IPS-NIHi7 (cell line): ENCODE measurements around the gene NDST1.
A peak's percentile ranks its signal among the peaks of the same experiment; 100 is the strongest.

ENCODE experiments used
- DNase-seq: peaks from one replicate; pipeline ENCODE4 v3.0.0; 2012; ENCODE audit warnings: mixed read lengths; ENCODE audit errors: extremely low spot score

The NDST1 gene

GRCh38 chr5:150587856-150588595, 80.1 kb downstream of the NDST1 start:
- no peak for DNase-seq

DNA sequence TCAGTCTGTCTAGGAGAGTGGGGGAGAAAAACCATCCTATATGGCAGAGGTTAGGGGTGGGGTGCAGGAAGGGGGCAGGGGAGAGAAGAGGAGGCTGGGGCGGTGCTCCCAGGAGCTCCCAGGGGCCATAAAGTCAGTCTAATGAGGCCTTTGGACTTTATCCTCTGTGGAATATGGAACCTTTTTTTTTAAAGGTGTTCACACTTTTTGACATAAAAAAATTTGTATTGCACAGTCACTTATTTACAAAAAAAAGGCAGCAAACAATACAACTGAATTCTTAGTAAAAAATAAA, 80.6 kb downstream of the NDST1 start:
- DNase-seq = no peak

- DNase-seq = peak; percentile 66
Measured at GRCh38 chr5:150589862-150590601, 82.1 kb downstream of the NDST1 start.

DNA sequence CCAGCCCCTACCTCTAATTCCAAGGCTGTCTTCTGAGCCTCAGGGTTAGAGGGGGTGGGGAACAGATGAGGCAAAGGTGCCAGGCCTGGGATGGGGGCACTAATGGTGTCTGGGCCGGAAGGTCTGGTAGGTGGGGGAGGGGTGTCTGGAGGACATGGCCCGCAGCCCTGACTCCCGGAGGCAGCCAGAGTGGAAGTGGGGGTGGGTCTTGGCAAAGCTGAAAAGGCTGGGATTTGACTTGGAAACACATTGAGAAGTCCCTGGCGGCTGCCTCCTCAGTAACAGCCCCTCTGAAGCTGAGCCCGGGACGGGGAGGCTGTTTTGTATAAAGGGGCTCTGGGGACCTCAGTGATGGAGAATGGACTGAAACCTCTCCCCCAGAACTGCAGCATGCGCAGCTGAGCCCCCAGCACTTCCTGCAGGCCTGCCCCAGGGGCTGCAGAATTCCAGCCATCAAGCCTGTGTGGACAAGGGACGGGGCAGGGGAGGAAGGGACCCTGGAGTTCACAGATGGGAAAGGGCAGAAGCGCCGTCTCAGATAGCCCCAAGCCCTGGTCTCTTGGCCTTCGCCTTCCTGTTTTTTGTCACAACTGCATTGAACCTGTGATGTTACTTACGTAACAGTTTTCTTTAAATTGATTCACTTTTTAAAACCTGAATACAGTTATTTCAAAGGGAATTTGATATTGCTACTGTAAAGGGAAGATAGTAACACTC, 83.2 kb downstream of the NDST1 start:
- no peak for DNase-seq

GRCh38 chr5:150593593-150593992, 85.7 kb downstream of the NDST1 start:
- DNase-seq = no peak

- DNase-seq = no peak
Measured at GRCh38 chr5:150593996-150594395, 86.1 kb downstream of the NDST1 start.

DNA sequence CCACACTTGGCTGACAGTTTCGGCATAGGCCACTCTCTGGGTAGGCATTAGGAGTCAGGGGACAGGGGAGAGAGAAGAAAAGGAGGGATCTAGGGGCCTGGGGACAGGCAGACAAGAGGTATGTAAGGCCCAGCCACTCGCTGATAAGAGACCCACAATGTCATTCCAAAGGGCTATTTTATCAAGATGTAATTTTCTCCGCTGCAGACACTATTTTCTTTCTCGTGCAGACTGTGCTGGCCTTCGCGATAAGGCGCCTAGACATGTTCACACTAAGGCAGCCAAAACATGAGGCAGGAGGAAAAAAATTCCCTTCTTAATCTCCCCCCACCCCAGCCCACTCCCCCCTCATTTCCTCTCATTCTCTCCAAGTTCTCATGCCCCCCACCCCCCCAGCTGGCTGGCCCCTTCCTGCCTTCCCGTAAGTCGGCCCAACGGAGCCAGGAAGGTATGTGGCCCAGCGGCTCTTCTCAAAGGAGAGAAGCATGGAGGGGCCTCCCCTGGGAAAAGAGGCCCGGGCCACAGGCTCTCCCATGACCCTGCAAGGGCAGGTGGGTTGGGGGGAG, 87.6 kb downstream of the NDST1 start:
- no peak for DNase-seq

- DNase-seq = no peak
Measured at GRCh38 chr5:150596313-150596712, 88.4 kb downstream of the NDST1 start.

- no peak for DNase-seq
Measured at GRCh38 chr5:150596826-150597225, 88.9 kb downstream of the NDST1 start.

GRCh38 chr5:150598006-150598405, 90.1 kb downstream of the NDST1 start:
- no peak for DNase-seq

DNA sequence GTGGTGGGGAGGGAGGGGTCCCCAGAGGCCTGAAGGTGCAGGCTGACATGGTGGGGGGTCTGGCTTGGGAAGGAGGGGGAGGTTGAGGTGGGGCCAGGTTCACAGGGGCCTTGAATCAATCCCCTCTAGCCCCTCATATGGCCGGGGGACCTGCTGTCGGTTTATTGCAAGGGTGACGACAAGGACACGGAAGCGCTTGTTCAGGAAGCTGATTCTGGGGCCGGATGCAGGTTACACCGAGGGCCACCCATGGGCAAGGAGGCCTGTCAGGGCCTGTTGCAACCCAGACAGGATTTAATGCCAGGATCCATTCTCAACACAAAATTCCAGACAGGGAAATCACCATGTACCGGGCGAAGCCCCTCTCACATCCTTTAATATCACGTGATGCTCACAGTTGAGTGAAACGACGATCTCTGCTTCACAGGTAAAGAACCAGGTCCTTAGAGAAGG, 90.9 kb downstream of the NDST1 start:
- DNase-seq = no peak

DNA sequence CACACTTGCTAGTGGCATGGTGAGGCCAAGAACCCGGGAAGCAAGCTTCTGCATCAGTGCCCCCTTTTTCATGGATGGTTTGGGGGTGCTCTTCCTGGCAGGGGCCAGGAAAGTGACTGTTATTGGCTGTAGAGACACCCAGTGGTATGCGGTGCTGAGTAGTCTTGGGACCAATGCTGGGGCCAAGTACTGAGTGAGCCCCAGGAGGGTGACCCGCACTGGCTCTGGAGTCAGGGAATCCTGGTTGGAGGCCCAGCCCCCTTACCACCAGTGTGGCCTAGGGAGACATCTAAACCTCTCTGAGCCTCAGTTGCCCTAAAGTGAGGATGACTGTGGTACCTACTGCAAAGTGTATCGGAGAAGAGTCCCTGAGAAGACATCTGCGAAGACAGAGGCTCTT, 91.3 kb downstream of the NDST1 start:
- DNase-seq = no peak

GRCh38 chr5:150599917-150600511, 92.1 kb downstream of the NDST1 start:
- no peak for DNase-seq

GRCh38 chr5:150600616-150601490, 92.9 kb downstream of the NDST1 start:
- DNase-seq = no peak

GRCh38 chr5:150601491-150602345, 93.8 kb downstream of the NDST1 start:
- no peak for DNase-seq

DNA sequence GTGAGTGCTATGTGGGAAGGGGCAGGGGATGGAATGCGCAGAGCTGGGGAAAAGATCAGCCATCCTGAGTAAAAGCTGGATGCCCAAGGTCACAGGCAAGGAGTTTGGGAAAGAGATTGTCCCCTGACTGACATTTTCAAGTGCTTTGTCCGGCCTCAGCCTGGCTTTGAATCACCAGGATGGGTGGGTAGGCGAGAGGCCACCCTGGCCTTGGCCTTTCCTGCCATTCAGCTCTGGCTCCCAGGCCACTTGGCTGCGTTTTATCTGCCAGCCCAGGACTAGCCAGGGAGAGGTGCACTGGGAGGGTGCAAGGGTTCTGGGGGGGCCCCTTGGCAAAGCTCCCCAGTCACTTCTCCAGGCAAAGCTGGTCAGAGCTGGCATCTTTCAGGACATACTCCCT, 95.1 kb downstream of the NDST1 start:
- no peak for DNase-seq

- DNase-seq = no peak
Measured at GRCh38 chr5:150603491-150603890, 95.6 kb downstream of the NDST1 start.

DNA sequence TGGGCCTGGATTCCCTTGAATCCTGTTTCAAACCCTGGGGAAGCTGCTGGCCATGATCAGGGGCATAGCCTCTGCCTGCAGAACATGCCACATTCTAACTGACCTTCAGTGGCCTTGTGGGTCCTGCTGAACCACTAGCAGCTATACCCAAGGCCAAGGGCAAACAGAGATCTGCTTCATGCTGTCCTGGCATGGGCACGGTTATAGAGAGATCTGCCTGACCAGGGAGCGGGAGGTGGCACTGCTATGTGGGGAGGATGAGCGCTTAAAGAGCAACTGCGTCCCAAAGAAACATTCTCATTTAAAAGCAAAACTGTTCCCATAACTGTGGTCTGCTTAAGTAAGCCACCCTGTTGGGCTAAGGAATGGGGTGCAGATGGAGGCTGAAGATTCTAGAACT, 96.1 kb downstream of the NDST1 start:
- no peak for DNase-seq

DNA sequence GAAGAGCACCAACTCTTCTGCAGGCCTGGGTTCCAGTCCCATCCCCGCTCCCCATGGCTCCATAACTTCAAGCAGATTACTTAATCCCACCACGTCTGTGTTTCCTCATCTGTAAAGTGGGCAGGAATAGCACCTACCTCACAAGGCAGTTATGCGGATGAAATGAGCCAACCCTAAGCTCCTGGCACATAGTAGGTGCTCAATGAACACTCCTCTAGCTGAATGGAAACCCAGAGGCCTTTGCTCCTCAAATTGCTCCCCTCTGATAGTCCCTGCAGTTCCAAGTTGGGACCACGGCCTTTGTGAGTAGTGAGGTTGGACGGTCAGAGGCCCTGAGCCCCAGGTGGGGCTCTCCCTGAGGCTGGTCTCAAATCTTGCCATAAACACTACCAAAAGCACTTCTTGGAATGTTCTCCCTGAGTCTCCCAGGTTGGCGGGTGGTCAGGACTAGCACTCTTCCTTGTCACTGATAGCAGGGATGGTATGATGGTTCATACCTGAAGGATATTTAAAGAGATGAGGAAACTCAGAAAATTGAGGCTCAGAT, 97.0 kb downstream of the NDST1 start:
- DNase-seq = no peak

DNA sequence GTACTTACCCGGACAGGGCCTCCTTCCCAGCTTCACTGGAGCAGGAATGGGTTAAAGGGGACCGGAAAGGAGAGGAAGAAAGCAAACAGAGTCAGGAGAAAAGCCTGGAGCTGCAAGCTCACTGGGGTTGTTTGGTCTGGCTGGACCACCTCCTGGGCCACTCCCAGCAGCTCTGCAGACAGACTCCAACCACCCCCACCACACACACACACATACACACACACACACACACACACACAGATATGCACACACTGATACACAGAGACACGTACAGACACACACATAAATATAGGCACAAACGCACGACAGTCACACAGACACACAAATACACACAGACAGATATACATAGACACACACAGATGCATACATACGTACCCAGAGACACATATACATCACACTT, 97.6 kb downstream of the NDST1 start:
- no peak for DNase-seq
